Measurements from ENCODE around the gene C1QTNF12. TPM values are rescaled to one million over a fixed set of nuclear protein-coding genes. Genes with fewer than 3 reads are reported as not detected.

C1QTNF12 gene
- total RNA-seq, 2 experiments from 2014 or later, result 3.4 to 4.8 TPM

DNA sequence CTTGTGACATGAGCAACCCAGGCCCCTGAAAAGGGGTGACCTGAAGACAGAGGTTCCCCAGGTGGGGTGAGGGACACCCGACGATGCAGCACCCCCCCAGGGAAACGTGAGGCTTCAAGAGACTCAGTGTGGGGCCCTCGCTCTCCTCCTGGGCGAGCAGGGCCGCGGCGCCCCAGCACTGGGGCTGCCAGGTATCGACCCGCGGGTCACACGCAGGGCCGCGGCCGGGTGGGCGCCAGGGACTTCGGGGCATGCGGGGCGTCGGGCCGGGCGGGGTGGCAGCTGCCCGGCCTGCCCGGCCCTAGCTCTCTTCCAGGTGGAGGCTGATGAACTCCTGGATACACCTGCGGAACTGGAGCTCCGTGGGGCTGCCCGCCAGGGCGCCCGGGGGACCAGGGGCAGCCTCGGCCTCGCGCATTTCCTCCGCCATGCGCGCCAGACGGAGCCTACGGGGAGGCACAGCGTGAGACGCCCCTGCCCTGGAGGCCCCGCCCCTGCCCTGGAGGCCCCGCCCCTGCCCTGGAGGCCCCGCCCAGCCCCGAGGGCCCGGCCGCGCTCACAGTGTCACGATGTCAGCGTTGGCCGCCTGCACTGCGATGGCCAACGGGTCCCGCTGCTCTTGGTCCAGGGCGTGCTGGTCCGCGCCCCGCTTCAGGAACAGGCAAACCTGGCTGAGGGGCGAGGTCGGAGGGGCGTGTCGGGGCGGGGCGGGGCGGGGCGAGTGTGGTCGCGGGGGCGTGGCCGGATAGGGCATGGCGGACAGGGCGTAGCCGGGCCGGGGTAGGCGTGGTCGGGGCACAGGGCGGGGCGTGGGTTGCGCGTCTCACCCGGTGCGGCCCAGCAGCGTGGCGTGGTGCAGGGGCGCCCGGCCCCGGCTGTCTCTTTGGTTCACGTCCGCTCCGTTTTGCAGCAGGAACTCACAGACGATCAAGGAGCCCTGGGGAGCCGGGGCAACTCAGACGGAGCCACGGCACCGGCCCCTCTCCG, 47.0 kb upstream of the C1QTNF12 start:
- Histone ChIP-seq H3K27me3 (ENCODE audit: control insufficient read depth in 1 of 2, insufficient read depth in 2 of 2, low read length in 2 of 2) (no peaks in the 10 kb centered on the region), H3K9me3 (ENCODE audit: control insufficient read depth in 1 of 2, insufficient read depth in 1 of 2, low read length in 2 of 2) (no peaks in the 10 kb centered on the region), H3K36me3 (ENCODE audit: insufficient read depth, low read length) (no peaks in the 10 kb centered on the region), H3K4me1 (ENCODE audit: insufficient read depth, low read length) (peaks cover 14% of the 10 kb centered on the region), H3K4me3 (ENCODE audit: low read length) (no peak overlapping the region), H3K27ac (ENCODE audit: low read depth in 1 of 2, low read length in 2 of 2) (no peak overlapping the region)
- POLR2A ChIA-PET, result no interaction called here
- Mint-ChIP-seq H3K4me3 (no peak overlapping the region), H3K36me3 (ENCODE audit: low read depth) (no peaks in the 10 kb centered on the region), H3K9me3 (no peaks in the 10 kb centered on the region), H3K27ac (no peak overlapping the region), H3K27me3 (no peaks in the 10 kb centered on the region), H3K4me1 (ENCODE audit: low read depth) (no peaks in the 10 kb centered on the region)
- no peak for DNase-seq
- intact Hi-C loops (cut with DNase I, micrococcal nuclease), result loop anchor here (2.0 to 5.0 kb wide), 3 partner anchors 171 to 311 kb away; partner anchors contain the start of gene PERM1 (in 1 of the 2)
- no peak for ATAC-seq (ENCODE audit: poor library complexity)
- TF ChIP-seq, protein P1, sequence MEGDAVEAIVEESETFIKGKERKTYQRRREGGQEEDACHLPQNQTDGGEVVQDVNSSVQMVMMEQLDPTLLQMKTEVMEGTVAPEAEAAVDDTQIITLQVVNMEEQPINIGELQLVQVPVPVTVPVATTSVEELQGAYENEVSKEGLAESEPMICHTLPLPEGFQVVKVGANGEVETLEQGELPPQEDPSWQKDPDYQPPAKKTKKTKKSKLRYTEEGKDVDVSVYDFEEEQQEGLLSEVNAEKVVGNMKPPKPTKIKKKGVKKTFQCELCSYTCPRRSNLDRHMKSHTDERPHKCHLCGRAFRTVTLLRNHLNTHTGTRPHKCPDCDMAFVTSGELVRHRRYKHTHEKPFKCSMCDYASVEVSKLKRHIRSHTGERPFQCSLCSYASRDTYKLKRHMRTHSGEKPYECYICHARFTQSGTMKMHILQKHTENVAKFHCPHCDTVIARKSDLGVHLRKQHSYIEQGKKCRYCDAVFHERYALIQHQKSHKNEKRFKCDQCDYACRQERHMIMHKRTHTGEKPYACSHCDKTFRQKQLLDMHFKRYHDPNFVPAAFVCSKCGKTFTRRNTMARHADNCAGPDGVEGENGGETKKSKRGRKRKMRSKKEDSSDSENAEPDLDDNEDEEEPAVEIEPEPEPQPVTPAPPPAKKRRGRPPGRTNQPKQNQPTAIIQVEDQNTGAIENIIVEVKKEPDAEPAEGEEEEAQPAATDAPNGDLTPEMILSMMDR (IDR thresholded peaks at IDR 0.05), result no peak
- CTCF ChIA-PET, result no interaction called here

DNA sequence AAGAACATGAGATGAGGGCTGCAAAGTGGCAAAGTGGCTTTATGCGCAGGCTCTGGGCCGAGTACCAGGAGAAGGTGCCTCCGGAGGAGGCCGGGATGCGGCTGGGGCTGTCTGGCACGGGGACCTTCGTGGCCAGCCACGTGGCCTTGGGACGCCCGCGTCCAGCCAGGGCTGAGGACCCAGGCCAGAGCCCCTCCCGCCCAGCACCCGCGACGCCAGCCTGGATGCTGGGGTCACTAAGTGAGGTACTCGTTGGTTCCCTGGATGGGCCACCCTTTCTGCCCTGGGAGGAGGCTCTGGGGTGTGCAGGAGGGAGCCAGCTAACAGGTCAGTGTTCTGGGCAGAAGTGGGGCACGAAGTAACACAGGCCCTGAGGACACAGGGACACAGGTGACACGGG, 46.3 kb upstream of the C1QTNF12 start:
- intact Hi-C loops (cut with DNase I, micrococcal nuclease), result loop anchor here (2.0 to 5.0 kb wide), 3 partner anchors 170 to 311 kb away; partner anchors contain the start of gene PERM1 (in 1 of the 2)
- ChIA-PET CTCF (interaction anchor here (1.4 to 1.6 kb wide), 2 partner anchors 170 to 173 kb away, joined by 5 to 33 read pairs; no protein-coding TSS in a partner anchor), POLR2A (no interaction called here)
- DNase-seq (no peak), ATAC-seq (ENCODE audit: poor library complexity) (no peak)
- Mint-ChIP-seq H3K27ac (no peak overlapping the region), H3K36me3 (ENCODE audit: low read depth) (no peaks in the 10 kb centered on the region), H3K27me3 (no peaks in the 10 kb centered on the region), H3K9me3 (no peaks in the 10 kb centered on the region), H3K4me1 (ENCODE audit: low read depth) (no peaks in the 10 kb centered on the region), H3K4me3 (no peak overlapping the region)
- no peak overlapping the region for H3K27ac ChIP-seq (ENCODE audit: low read depth in 1 of 2, low read length in 2 of 2)
- H3K9me3 ChIP-seq (ENCODE audit: control insufficient read depth in 1 of 2, insufficient read depth in 1 of 2, low read length in 2 of 2), result no peaks in the 10 kb centered on the region
- H3K4me3 ChIP-seq (ENCODE audit: low read length), result no peak overlapping the region
- H3K4me1 ChIP-seq (ENCODE audit: insufficient read depth, low read length), result peaks cover 14% of the 10 kb centered on the region
- no peaks in the 10 kb centered on the region for H3K36me3 ChIP-seq (ENCODE audit: insufficient read depth, low read length)
- TF ChIP-seq, protein P1 (IDR thresholded peaks at IDR 0.05), result no peak
- H3K27me3 ChIP-seq (ENCODE audit: control insufficient read depth in 1 of 2, insufficient read depth in 2 of 2, low read length in 2 of 2), result no peaks in the 10 kb centered on the region

DNA sequence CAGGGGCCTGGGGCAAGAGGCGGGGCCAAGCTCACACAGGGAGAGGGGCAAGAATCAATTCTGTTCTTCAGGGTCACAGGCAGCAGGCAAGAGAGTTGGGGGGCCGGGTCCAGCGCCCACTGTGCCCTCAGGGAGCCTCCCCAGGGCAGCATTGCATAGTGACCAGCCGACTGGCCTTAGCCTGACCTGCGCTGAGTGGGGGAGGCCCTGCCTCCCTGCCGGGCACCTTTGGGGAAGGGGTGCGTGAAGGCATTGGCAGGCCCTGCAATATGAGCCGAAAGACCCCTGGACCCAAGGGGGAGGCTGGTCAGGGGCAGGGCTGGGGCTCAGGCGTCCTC, 45.9 kb upstream of the C1QTNF12 start:
- POLR2A ChIA-PET, result no interaction called here
- no peaks in the 10 kb centered on the region for H3K36me3 Mint-ChIP-seq (ENCODE audit: low read depth)
- Histone ChIP-seq H3K4me3 (ENCODE audit: low read length) (no peak overlapping the region), H3K27me3 (ENCODE audit: control insufficient read depth in 1 of 2, insufficient read depth in 2 of 2, low read length in 2 of 2) (no peaks in the 10 kb centered on the region), H3K9me3 (ENCODE audit: control insufficient read depth in 1 of 2, insufficient read depth in 1 of 2, low read length in 2 of 2) (no peaks in the 10 kb centered on the region), H3K36me3 (ENCODE audit: insufficient read depth, low read length) (no peaks in the 10 kb centered on the region), H3K4me1 (ENCODE audit: insufficient read depth, low read length) (peaks cover 14% of the 10 kb centered on the region), H3K27ac (ENCODE audit: low read depth in 1 of 2, low read length in 2 of 2) (no peak overlapping the region)
- CTCF ChIA-PET, result interaction anchor here (0.6 to 1.6 kb wide), 7 partner anchors 106 to 308 kb away, joined by 3 to 33 read pairs (median 4); no protein-coding TSS in a partner anchor
- no peaks in the 10 kb centered on the region for H3K4me1 Mint-ChIP-seq (ENCODE audit: low read depth)
- H3K27me3 Mint-ChIP-seq, result no peaks in the 10 kb centered on the region
- no peak for DNase-seq
- ATAC-seq (ENCODE audit: poor library complexity), result no peak
- TF ChIP-seq, protein P1 (IDR thresholded peaks at IDR 0.05), result no peak
- H3K27ac Mint-ChIP-seq, result no peak overlapping the region
- no peaks in the 10 kb centered on the region for H3K9me3 Mint-ChIP-seq
- H3K4me3 Mint-ChIP-seq, result no peak overlapping the region
- intact Hi-C loops (cut with DNase I, micrococcal nuclease), result loop anchor here (2.0 to 5.0 kb wide), 3 partner anchors 170 to 310 kb away; partner anchors contain the start of gene PERM1 (in 1 of the 2)

All from CD4-positive, alpha-beta T cell (primary cell).